Activated T-cell treated with anti-CD3 and anti-CD28 coated beads for 1 hour (primary cell): ENCODE measurements around the gene RANBP17.

Experiments
- DNase-seq: peaks from one replicate; pipeline ENCODE4 v3.0.0-alpha.2; 2020; ENCODE audit warnings: low read depth

Gene RANBP17

GRCh38 chr5:171092194-171092593, 230.4 kb downstream of the RANBP17 start:
- no peak for DNase-seq

- DNase-seq, result no peak
Measured at GRCh38 chr5:171093598-171093997, 231.8 kb downstream of the RANBP17 start.

GRCh38 chr5:171094356-171094755, 232.5 kb downstream of the RANBP17 start:
- DNase-seq, result no peak

GRCh38 chr5:171102877-171103610, 241.2 kb downstream of the RANBP17 start:
- DNase-seq, result no peak

GRCh38 chr5:171107669-171108068, 245.9 kb downstream of the RANBP17 start:
- no peak for DNase-seq

- DNase-seq, result no peak
Measured at GRCh38 chr5:171115519-171115918, 253.7 kb downstream of the RANBP17 start.

GRCh38 chr5:171116719-171117118, 254.9 kb downstream of the RANBP17 start:
- DNase-seq, result no peak

- DNase-seq, result no peak
Measured at GRCh38 chr5:171120986-171121622, 259.3 kb downstream of the RANBP17 start.

- no peak for DNase-seq
Measured at GRCh38 chr5:171121638-171122037, 259.8 kb downstream of the RANBP17 start.

GRCh38 chr5:171122372-171122771, 260.6 kb downstream of the RANBP17 start:
- DNase-seq, result no peak

- no peak for DNase-seq
Measured at GRCh38 chr5:171123417-171123816, 261.6 kb downstream of the RANBP17 start.

- no peak for DNase-seq
Measured at GRCh38 chr5:171127314-171127713, 265.5 kb downstream of the RANBP17 start.

GRCh38 chr5:171128136-171128535, 266.3 kb downstream of the RANBP17 start:
- no peak for DNase-seq

- no peak for DNase-seq
Measured at GRCh38 chr5:171129308-171129707, 267.5 kb downstream of the RANBP17 start.

- no peak for DNase-seq
Measured at GRCh38 chr5:171131497-171131896, 269.7 kb downstream of the RANBP17 start.

GRCh38 chr5:171137768-171138525, 276.1 kb downstream of the RANBP17 start:
- no peak for DNase-seq

GRCh38 chr5:171139227-171139626, 277.4 kb downstream of the RANBP17 start:
- no peak for DNase-seq

GRCh38 chr5:171142617-171143016, 280.8 kb downstream of the RANBP17 start:
- no peak for DNase-seq

GRCh38 chr5:171143171-171143570, 281.4 kb downstream of the RANBP17 start:
- no peak for DNase-seq

- no peak for DNase-seq
Measured at GRCh38 chr5:171143926-171144325, 282.1 kb downstream of the RANBP17 start.

GRCh38 chr5:171149333-171149732, 287.5 kb downstream of the RANBP17 start:
- DNase-seq, result no peak

- DNase-seq, result no peak
Measured at GRCh38 chr5:171149772-171150171, 288.0 kb downstream of the RANBP17 start.

- DNase-seq, result no peak
Measured at GRCh38 chr5:171152382-171152781, 290.6 kb downstream of the RANBP17 start.
